GM21390 (cell line): ENCODE results near the gene ANO3.
A peak's percentile ranks its signal among the peaks of the same experiment; 100 is the strongest.
"Not testable (repeated sequence)": the region's sequence is repeated elsewhere in the genome, so short reads cannot be mapped to it uniquely, and the experiment has no call there.

Experiments
- ATAC-seq: cut with Tn5 transposase; IDR thresholded peaks from one replicate; pipeline ENCODE4 v1.9.1; 2021; ENCODE audit not compliant: unreplicated experiment

Gene ANO3

GRCh38 chr11:26331911-26332571 lies at the start of gene ANO3:
Gene ANO3 (plus strand): TSS chr11:26332130. CDS start chr11:26332276, 146 bp downstream.
- peak; percentile 93 for ATAC-seq

- no peak for ATAC-seq
Measured at GRCh38 chr11:26283852-26284408, 48.0 kb upstream of the ANO3 start.

- no peak for ATAC-seq
Measured at GRCh38 chr11:26285608-26286007, 46.3 kb upstream of the ANO3 start.

- ATAC-seq, result no peak
Measured at GRCh38 chr11:26286472-26287066, 45.4 kb upstream of the ANO3 start.

GRCh38 chr11:26287067-26287518 lies 44.8 kb upstream of the ANO3 start:
- no peak for ATAC-seq

- ATAC-seq, result peak; percentile 79
Measured at GRCh38 chr11:26297189-26297975, 34.5 kb upstream of the ANO3 start.

GRCh38 chr11:26316372-26316771 lies 15.6 kb upstream of the ANO3 start:
- not testable (repeated sequence) for ATAC-seq

- no peak for ATAC-seq
Measured at GRCh38 chr11:26319906-26320305, 12.0 kb upstream of the ANO3 start.

- no peak for ATAC-seq
Measured at GRCh38 chr11:26321516-26321915, 10.4 kb upstream of the ANO3 start.

GRCh38 chr11:26322335-26323067 lies 9.4 kb upstream of the ANO3 start:
- no peak for ATAC-seq

- no peak for ATAC-seq
Measured at GRCh38 chr11:26323837-26324236, 8.1 kb upstream of the ANO3 start.

- ATAC-seq, result no peak
Measured at GRCh38 chr11:26324270-26324669, 7.7 kb upstream of the ANO3 start.

- ATAC-seq, result no peak
Measured at GRCh38 chr11:26326793-26327400, 5.0 kb upstream of the ANO3 start.

- ATAC-seq, result no peak
Measured at GRCh38 chr11:26329206-26329605, 2.7 kb upstream of the ANO3 start.

GRCh38 chr11:26330262-26330661 lies 1.7 kb upstream of the ANO3 start:
- ATAC-seq, result no peak

- ATAC-seq, result no peak
Measured at GRCh38 chr11:26332572-26332915, 614 bp downstream of the ANO3 start.

- no peak for ATAC-seq
Measured at GRCh38 chr11:26333906-26334305, 2.0 kb downstream of the ANO3 start.

- no peak for ATAC-seq
Measured at GRCh38 chr11:26335903-26336302, 4.0 kb downstream of the ANO3 start.

- ATAC-seq, result no peak
Measured at GRCh38 chr11:26344647-26345046, 12.7 kb downstream of the ANO3 start.

GRCh38 chr11:26348776-26349175 lies 16.8 kb downstream of the ANO3 start:
- no peak for ATAC-seq

GRCh38 chr11:26350002-26350401 lies 18.1 kb downstream of the ANO3 start:
- ATAC-seq, result no peak
